ENCODE measurements around the gene XRCC4.

Gene XRCC4

DNA sequence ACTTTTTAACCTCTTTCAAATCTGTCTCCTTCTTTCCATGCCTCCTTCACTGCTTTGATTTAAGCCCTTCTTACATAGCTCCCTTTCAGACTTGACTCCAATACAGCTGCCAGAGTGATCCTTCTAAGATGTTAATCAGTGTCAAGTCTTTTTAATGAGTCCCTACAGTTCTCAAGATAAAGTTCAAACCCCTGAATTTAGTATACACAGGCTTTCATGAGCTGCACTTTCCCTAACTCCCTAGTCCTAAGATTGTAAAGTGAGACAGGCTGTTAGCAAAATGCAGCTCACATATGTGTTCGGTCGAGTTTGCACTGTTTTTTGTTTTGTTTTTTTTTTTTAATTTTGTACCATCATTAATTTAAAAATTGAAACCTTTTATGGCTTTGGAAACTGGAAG lies 203.8 kb downstream of the XRCC4 start:
- no peak overlapping the region for H3K4me3 ChIP-seq (ENCODE audit: low read depth, low read length)

DNA sequence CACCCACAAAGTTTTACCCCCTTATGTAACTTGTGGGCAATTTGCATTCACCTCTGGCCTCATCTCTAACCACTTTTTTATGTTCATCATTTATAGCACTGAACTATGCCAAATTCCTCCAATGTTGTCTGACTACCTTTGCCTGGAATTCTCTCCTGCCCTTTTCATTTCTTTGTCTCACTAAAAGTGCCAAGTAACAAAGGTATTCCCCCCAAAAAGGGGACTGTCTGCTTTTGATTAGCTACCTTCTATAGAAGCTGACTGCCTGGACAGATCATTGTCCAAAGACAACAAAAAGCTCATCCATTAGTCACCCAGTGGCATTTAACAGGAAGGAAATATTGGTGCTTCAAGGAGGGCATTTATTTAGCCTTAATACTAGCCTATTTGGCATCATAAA lies 204.3 kb downstream of the XRCC4 start:
- TF ChIP-seq, protein P1, sequence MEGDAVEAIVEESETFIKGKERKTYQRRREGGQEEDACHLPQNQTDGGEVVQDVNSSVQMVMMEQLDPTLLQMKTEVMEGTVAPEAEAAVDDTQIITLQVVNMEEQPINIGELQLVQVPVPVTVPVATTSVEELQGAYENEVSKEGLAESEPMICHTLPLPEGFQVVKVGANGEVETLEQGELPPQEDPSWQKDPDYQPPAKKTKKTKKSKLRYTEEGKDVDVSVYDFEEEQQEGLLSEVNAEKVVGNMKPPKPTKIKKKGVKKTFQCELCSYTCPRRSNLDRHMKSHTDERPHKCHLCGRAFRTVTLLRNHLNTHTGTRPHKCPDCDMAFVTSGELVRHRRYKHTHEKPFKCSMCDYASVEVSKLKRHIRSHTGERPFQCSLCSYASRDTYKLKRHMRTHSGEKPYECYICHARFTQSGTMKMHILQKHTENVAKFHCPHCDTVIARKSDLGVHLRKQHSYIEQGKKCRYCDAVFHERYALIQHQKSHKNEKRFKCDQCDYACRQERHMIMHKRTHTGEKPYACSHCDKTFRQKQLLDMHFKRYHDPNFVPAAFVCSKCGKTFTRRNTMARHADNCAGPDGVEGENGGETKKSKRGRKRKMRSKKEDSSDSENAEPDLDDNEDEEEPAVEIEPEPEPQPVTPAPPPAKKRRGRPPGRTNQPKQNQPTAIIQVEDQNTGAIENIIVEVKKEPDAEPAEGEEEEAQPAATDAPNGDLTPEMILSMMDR (IDR thresholded peaks at IDR 0.05; ENCODE audit: low read depth, low read length) = no peak
- H3K4me3 ChIP-seq (ENCODE audit: low read depth, low read length) = no peak overlapping the region

More for the DNA sequence above, 203.8 kb downstream of the XRCC4 start:
- TF ChIP-seq, protein P1 (IDR thresholded peaks at IDR 0.05; ENCODE audit: low read depth, low read length) = no peak

DNA sequence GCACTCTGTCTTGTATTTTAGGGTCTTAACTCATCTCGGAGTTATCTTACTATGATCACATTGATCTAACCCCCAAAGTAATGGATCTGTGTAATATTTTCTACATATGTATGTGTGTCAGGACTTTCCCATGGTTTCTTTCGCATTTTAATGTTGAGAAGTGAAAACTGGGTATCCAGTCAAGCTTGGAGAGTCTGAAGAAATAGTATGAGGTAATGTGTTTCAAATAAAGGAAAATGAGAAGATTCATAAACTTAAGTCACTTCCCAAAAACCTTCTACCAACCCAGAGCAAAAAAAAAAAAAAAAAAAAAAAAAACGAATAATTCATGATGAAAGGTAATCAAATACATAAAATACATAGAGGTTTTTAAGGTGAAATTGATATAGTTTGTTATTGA lies 206.4 kb downstream of the XRCC4 start:
- no peak overlapping the region for H3K4me3 ChIP-seq (ENCODE audit: low read depth, low read length)
- TF ChIP-seq, protein P1 (IDR thresholded peaks at IDR 0.05; ENCODE audit: low read depth, low read length) = no peak

DNA sequence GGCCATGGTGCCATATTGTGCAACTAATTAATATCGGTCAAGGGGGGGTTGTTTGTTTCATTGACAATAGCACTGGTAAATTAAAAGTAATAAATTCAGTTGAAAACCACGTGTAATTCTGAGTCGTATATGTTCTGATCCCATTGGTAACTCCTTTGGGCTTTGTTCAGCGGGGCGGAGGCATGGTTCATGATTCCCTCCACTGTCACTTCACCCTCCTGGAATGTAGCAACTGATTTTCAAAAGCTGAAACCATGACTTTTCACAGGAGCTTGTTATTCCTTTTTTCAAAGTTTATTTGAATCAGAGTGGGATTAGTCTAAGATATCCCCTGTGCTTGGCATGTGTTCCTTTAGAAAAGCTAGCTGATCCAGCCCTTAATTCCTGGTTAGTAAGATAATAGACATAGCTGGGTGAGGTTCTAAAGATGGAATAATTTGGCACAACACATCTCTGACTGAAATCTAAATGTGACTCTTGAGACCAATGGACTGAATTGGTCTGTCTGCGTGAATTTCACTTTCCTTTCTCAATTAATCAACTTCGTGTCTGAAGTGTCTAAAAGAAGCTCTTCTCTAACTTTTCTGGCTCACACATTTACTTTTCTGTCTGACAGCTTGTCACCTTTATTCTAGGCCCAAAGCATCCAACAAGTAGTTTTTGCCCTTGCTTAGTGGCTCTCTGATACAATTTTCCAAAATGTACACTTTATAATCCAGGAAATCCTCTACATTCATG lies 208.5 kb downstream of the XRCC4 start:
- TF ChIP-seq, protein P1 (IDR thresholded peaks at IDR 0.05; ENCODE audit: low read depth, low read length) = no peak
- no peak overlapping the region for H3K4me3 ChIP-seq (ENCODE audit: low read depth, low read length)

DNA sequence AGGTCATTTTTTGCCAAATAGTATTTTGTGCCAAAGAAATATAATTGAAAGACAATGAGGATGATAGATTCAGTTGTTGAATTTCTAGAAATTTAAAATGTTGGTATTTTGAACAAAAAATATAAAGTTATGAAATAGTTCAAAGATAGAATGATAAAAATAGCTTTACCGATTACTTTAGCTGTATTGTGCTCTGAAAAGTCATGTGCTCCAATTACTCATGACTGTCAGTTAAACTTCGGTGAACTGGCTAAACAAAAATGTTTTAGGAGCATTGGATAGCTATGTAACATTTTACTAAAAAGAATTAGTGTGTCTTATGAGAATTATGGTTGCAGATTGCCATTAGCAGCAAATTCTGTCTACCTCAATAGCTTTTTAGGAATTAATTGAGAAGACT lies 216.9 kb downstream of the XRCC4 start:
- H3K4me3 ChIP-seq (ENCODE audit: low read depth, low read length) = no peak overlapping the region
- TF ChIP-seq, protein P1 (IDR thresholded peaks at IDR 0.05; ENCODE audit: low read depth, low read length) = no peak

DNA sequence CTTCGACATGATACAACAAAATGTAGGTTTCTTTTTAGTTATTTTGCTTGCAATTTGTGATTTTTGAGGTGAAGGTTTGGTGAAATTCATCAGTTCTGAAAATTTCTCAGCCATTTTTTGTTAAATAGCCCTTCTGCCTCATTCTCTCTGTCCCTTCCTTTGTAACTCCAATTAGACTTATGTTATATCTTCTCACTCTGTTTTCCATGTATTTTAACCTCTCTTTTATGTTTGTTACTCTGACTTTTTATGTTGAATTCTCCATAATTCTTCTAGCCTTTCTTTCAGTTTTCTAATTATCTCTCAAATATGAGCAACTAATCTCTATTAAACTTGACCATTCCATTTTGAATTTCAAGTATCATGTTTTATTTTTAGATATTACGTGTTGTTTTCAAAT lies 222.0 kb downstream of the XRCC4 start:
- no peak overlapping the region for H3K4me3 ChIP-seq (ENCODE audit: low read depth, low read length)
- TF ChIP-seq, protein P1 (IDR thresholded peaks at IDR 0.05; ENCODE audit: low read depth, low read length) = no peak

DNA sequence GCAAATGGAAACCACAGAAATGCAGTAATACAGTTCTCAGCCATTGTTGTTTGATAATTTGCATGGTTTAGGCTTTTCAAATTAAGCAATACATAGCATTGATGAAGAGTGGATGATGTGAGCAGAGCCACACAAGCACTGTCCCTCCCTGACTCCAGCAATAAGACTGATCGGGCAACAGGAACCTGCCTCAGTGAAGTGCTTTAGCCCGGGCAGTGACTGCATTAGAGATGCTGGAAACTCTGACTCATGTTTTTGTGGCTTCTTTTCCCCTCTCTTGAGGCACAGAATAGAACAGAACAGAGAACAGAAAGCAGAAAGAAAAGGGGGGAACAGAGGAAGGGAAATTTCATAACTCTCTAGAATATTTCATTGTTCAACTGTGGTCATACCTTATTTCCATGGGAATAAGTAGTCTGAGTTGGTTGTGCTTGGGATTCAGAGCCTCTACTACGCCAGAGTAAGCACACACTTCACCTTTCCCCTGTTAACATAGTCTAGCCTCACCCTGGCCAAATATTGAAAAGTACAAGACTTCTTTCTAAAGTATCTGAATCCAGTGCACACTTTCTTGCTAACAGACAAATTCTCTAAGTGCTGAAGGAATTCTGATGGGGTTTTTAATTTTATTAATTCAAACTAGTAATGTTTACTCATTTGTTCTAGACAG lies 229.4 kb downstream of the XRCC4 start:
- H3K4me3 ChIP-seq (ENCODE audit: low read depth, low read length) = no peak overlapping the region
- TF ChIP-seq, protein P1 (IDR thresholded peaks at IDR 0.05; ENCODE audit: low read depth, low read length) = no peak
